ENCODE measurements around the gene TBRG4.

TBRG4 gene

GRCh38 chr7:45123913-45124710 lies 12.6 kb upstream of the TBRG4 start:
- TF ChIP-seq TAF1 (IDR thresholded peaks at IDR 0.05; ENCODE audit: low read depth): no peak
- no peak for TF ChIP-seq EGR1 (IDR thresholded peaks at IDR 0.05)
- TF ChIP-seq TEAD4 (IDR thresholded peaks at IDR 0.05): no peak
- no peak for TF ChIP-seq USF1 (IDR thresholded peaks at IDR 0.05)
- no peak for TF ChIP-seq CREB1 (IDR thresholded peaks at IDR 0.05; ENCODE audit: low read depth)
- TF ChIP-seq TCF12 (IDR thresholded peaks at IDR 0.05; ENCODE audit: low read depth): no peak
- no peak for TF ChIP-seq EP300 (IDR thresholded peaks at IDR 0.05; ENCODE audit: borderline replicate concordance)
- no peak for TF ChIP-seq FOXM1 (IDR thresholded peaks at IDR 0.05; ENCODE audit: borderline replicate concordance, low read depth)
- TF ChIP-seq, protein P1, sequence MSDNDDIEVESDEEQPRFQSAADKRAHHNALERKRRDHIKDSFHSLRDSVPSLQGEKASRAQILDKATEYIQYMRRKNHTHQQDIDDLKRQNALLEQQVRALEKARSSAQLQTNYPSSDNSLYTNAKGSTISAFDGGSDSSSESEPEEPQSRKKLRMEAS (IDR thresholded peaks at IDR 0.05): no peak
- no peak for TF ChIP-seq RAD21 (IDR thresholded peaks at IDR 0.05; ENCODE audit: low read depth)
- no peak for TF ChIP-seq YY1 (IDR thresholded peaks at IDR 0.05; ENCODE audit: low read depth)

DNA sequence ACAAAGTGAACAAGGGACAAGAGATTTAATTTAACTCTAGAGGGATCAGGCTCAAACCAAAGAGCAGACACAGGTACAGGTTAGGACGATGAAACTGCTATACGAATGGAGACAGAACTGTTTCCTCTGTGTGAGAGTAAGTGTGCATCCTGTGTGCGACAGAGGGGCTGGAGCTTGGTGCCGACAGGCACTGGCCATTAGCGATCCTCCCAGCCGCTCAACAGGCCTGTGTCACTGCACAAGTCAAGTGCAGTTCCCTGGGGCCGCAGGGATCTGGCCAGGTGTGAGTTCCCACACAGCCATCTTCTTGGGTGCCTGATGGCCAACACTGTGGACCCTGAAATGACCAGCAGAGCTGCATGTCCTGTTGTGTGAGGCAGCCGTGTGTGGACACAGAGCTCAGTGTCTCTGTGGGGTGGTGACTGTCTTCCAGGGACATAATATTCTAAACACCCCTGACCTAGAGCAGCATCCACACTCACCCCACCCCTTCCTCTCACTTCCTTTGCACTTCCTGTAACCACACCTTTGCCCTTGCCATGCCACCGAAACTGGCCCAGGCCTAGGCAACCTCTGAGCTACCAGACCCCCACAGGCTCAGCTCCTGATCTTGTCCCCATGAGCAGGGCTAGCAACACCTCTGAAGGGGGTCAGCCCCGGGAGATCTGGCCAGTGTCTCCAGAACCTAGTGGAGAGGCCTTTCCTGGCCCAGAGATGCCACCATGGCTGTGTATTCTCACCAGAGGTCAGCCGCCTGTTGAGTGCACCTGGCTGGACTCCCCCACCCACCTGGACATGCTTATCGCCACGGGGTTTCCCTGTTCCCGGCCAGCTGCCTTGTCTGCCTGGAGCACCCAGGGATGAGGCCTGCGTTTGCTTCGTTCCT lies 11.7 kb upstream of the TBRG4 start:
- TF ChIP-seq REST (IDR thresholded peaks at IDR 0.05; ENCODE audit: low read depth): no peak
- TF ChIP-seq, protein P1 (IDR thresholded peaks at IDR 0.05): no peak
- TF ChIP-seq EGR1 (IDR thresholded peaks at IDR 0.05): no peak
- TF ChIP-seq CEBPB (IDR thresholded peaks at IDR 0.05): no peak
- TF ChIP-seq NFIC (IDR thresholded peaks at IDR 0.05): no peak
- TF ChIP-seq YY1 (IDR thresholded peaks at IDR 0.05; ENCODE audit: low read depth): no peak
- no peak for TF ChIP-seq TCF12 (IDR thresholded peaks at IDR 0.05; ENCODE audit: low read depth)
- no peak for TF ChIP-seq RAD21 (IDR thresholded peaks at IDR 0.05; ENCODE audit: low read depth)
- TF ChIP-seq FOXM1 (IDR thresholded peaks at IDR 0.05; ENCODE audit: borderline replicate concordance, low read depth): no peak
- no peak for TF ChIP-seq EP300 (IDR thresholded peaks at IDR 0.05; ENCODE audit: borderline replicate concordance)
- no peak for TF ChIP-seq ZBTB7A (IDR thresholded peaks at IDR 0.05; ENCODE audit: low read depth)
- TF ChIP-seq TAF1 (IDR thresholded peaks at IDR 0.05; ENCODE audit: low read depth): no peak
- no peak for TF ChIP-seq USF1 (IDR thresholded peaks at IDR 0.05)
- no peak for TF ChIP-seq TEAD4 (IDR thresholded peaks at IDR 0.05)
- no peak for TF ChIP-seq CREB1 (IDR thresholded peaks at IDR 0.05; ENCODE audit: low read depth)

DNA sequence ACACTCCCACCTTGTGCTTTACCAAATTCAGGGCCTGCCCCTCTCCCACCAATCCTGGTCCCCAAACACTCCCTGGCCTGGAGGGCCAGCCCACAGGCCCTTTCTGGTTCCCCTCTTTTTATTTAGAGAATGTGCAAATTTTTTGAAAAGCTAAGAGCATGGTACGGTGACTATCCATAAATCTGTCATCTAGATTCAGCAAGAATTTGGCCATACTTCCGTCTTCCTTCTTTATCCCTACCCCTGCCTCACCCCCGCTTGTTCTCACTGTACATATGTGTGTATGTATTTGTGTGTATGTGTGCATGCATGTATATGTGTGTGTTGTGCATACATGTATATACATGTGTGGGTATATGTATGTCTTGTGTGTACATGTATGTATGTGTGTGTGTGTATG lies 8.1 kb upstream of the TBRG4 start:
- TF ChIP-seq YY1 (IDR thresholded peaks at IDR 0.05; ENCODE audit: low read depth): no peak
- no peak for TF ChIP-seq ZBTB7A (IDR thresholded peaks at IDR 0.05; ENCODE audit: low read depth)
- TF ChIP-seq CREB1 (IDR thresholded peaks at IDR 0.05; ENCODE audit: low read depth): no peak
- TF ChIP-seq CEBPB (IDR thresholded peaks at IDR 0.05): no peak
- no peak for TF ChIP-seq FOXM1 (IDR thresholded peaks at IDR 0.05; ENCODE audit: borderline replicate concordance, low read depth)
- no peak for TF ChIP-seq EP300 (IDR thresholded peaks at IDR 0.05; ENCODE audit: borderline replicate concordance)
- TF ChIP-seq, protein P1 (IDR thresholded peaks at IDR 0.05): no peak
- TF ChIP-seq REST (IDR thresholded peaks at IDR 0.05; ENCODE audit: low read depth): no peak
- TF ChIP-seq TAF1 (IDR thresholded peaks at IDR 0.05; ENCODE audit: low read depth): no peak
- no peak for TF ChIP-seq USF1 (IDR thresholded peaks at IDR 0.05)

GRCh38 chr7:45118889-45119331 lies 7.4 kb upstream of the TBRG4 start:
- TF ChIP-seq NFIC (IDR thresholded peaks at IDR 0.05) (no peak), CEBPB (IDR thresholded peaks at IDR 0.05) (no peak)
- TF ChIP-seq, protein P1 (IDR thresholded peaks at IDR 0.05): no peak
